ENCODE measurements around the gene NWD2.

Gene NWD2

GRCh38 chr4:37220685-37221084 is 23.9 kb upstream of the NWD2 start:
- H3K4me3 ChIP-seq (replicated peaks; ENCODE audit: low read depth, low read length), result no peak overlapping the region
- DNase-seq (ENCODE audit: extremely low read depth, insufficient read length), result no peak
- no peaks in the 10 kb centered on the region for H3K27me3 ChIP-seq (replicated peaks; ENCODE audit: control insufficient read depth, insufficient read depth, low read length)
- no peaks in the 10 kb centered on the region for H3K36me3 ChIP-seq (ENCODE audit: control insufficient read depth, insufficient read depth, low read length)
- TF ChIP-seq CTCF (IDR thresholded peaks at IDR 0.05; ENCODE audit: insufficient read depth, low read length, poor library complexity, severe bottlenecking), result no peak

GRCh38 chr4:37223732-37224131 is 20.8 kb upstream of the NWD2 start:
- Histone ChIP-seq H3K4me3 (replicated peaks; ENCODE audit: low read depth, low read length) (no peak overlapping the region), H3K36me3 (ENCODE audit: control insufficient read depth, insufficient read depth, low read length) (no peaks in the 10 kb centered on the region), H3K27me3 (replicated peaks; ENCODE audit: control insufficient read depth, insufficient read depth, low read length) (no peaks in the 10 kb centered on the region)
- TF ChIP-seq CTCF (IDR thresholded peaks at IDR 0.05; ENCODE audit: insufficient read depth, low read length, poor library complexity, severe bottlenecking), result no peak
- no peak for DNase-seq (ENCODE audit: extremely low read depth, insufficient read length)

GRCh38 chr4:37224854-37225253 is 19.7 kb upstream of the NWD2 start:
- H3K36me3 ChIP-seq (ENCODE audit: control insufficient read depth, insufficient read depth, low read length), result no peaks in the 10 kb centered on the region
- TF ChIP-seq CTCF (IDR thresholded peaks at IDR 0.05; ENCODE audit: insufficient read depth, low read length, poor library complexity, severe bottlenecking), result no peak
- H3K4me3 ChIP-seq (replicated peaks; ENCODE audit: low read depth, low read length), result no peak overlapping the region
- DNase-seq (ENCODE audit: extremely low read depth, insufficient read length), result no peak
- H3K27me3 ChIP-seq (replicated peaks; ENCODE audit: control insufficient read depth, insufficient read depth, low read length), result no peaks in the 10 kb centered on the region

DNA sequence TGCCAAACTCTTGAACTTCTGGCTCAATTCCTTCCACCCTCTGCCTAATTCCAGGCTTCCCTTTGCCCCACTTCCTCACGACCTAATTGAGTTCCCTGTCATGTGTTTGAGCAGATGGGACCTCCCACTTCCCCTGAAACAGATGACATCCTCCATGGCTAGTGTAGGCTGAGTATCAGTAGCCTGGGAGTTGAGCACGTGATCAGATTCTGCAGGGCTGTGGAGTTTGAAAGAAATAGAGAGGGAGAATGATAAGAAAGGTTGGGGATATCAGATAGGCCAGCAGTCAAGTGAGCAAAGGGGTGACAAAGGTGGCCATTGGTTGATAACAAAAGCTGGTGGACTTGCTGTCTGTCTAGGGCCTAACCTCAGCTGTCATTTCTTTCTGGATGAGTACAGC is 18.8 kb upstream of the NWD2 start:
- no peak overlapping the region for H3K4me3 ChIP-seq (replicated peaks; ENCODE audit: low read depth, low read length)
- H3K27me3 ChIP-seq (replicated peaks; ENCODE audit: control insufficient read depth, insufficient read depth, low read length), result no peaks in the 10 kb centered on the region
- DNase-seq (ENCODE audit: extremely low read depth, insufficient read length), result no peak
- H3K36me3 ChIP-seq (ENCODE audit: control insufficient read depth, insufficient read depth, low read length), result no peaks in the 10 kb centered on the region
- no peak for TF ChIP-seq CTCF (IDR thresholded peaks at IDR 0.05; ENCODE audit: insufficient read depth, low read length, poor library complexity, severe bottlenecking)

GRCh38 chr4:37232315-37232714 is 12.2 kb upstream of the NWD2 start:
- no peak for TF ChIP-seq CTCF (IDR thresholded peaks at IDR 0.05; ENCODE audit: insufficient read depth, low read length, poor library complexity, severe bottlenecking)
- H3K27me3 ChIP-seq (replicated peaks; ENCODE audit: control insufficient read depth, insufficient read depth, low read length), result no peaks in the 10 kb centered on the region
- H3K4me3 ChIP-seq (replicated peaks; ENCODE audit: low read depth, low read length), result no peak overlapping the region
- DNase-seq (ENCODE audit: extremely low read depth, insufficient read length), result no peak
- H3K36me3 ChIP-seq (ENCODE audit: control insufficient read depth, insufficient read depth, low read length), result no peaks in the 10 kb centered on the region

DNA sequence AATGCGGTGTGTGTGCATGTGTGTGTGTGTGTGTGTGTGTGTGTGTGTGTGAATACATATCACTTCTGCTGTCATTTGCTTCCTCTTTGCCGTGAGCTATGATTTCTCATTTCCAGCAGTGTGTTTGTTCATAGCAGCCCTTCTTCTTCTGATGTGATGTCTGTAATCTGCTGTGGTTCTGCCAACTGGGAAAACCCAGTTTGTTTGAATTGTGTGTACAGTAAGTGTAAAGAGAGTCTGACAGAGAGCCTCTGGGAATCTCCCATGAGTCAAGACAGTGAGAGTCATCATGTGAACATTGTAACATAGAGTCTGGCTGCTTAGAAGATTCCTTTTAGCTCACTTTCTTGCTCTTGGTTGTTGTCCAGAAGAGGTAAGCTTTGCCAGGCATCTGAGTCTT is 8.4 kb upstream of the NWD2 start:
- no peak for TF ChIP-seq CTCF (IDR thresholded peaks at IDR 0.05; ENCODE audit: insufficient read depth, low read length, poor library complexity, severe bottlenecking)
- Histone ChIP-seq H3K27me3 (replicated peaks; ENCODE audit: control insufficient read depth, insufficient read depth, low read length) (no peaks in the 10 kb centered on the region), H3K36me3 (ENCODE audit: control insufficient read depth, insufficient read depth, low read length) (no peaks in the 10 kb centered on the region), H3K4me3 (replicated peaks; ENCODE audit: low read depth, low read length) (no peak overlapping the region)
- DNase-seq (ENCODE audit: extremely low read depth, insufficient read length), result no peak

Data from GM06990 (cell line).